ENCODE measurements around the gene JPT1. TPM values are rescaled to one million over a fixed set of nuclear protein-coding genes. Genes with fewer than 3 reads are reported as not detected.

Gene JPT1
- total RNA-seq, 4 donors from 2014 or later, result 3.6 to 46.8 (median 11.6) TPM

DNA sequence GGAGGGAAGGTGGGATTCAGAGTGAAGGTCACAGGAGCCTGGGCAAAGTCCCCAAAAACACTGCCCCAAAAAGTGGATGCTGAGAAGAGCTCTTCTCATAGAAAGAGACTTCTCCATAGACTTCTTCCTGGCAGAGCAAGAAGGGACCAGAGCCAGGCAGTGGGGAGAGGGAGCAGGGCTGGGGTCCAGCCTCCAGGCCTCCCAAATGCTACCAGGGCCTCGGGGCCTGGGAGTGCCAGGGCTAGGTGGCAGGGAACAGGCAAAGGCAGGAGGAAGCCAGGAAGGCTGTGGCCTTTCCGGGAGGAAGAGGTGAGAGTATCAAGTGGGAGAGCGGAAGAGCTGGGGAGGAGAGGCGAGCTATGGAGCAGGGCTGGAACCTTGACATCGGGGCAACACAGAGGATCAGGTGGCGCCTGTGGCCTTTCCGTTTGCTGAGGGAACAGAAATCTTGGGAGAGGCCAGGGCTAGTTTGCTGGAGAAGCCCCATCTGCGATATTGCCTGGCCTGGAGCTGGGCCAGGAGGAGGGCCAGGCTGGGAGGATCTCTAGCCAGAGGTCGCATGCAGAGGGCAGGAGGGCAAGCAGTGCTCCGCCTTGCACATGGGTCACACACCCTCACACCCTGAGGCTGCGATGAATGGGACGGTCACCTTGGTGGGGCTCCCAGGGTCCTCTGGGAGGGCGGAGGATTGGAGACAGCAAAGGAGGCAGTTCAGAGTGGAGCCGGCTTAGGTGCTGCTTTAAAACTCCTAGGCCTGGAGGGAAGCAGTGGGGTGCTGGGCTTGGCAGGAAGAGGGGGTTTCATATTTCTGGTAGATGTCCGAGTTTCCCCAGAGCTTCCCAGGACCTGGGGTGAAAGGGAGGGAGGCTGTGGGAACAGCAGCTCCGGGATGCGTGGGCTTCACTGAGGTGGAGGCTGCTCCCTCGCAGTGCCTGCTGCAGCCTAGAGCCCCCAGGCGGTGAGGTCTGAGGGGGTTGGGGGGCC, 63.1 kb downstream of the JPT1 start:
- H3K4me1 ChIP-seq, result peaks cover 0 to 7% of the 10 kb centered on the region in 2 donors
- no peaks in the 10 kb centered on the region for H3K27me3 ChIP-seq
- intact Hi-C loops (cut with DNase I; ENCODE audit: low total_unique reads), result no loop called here

DNA sequence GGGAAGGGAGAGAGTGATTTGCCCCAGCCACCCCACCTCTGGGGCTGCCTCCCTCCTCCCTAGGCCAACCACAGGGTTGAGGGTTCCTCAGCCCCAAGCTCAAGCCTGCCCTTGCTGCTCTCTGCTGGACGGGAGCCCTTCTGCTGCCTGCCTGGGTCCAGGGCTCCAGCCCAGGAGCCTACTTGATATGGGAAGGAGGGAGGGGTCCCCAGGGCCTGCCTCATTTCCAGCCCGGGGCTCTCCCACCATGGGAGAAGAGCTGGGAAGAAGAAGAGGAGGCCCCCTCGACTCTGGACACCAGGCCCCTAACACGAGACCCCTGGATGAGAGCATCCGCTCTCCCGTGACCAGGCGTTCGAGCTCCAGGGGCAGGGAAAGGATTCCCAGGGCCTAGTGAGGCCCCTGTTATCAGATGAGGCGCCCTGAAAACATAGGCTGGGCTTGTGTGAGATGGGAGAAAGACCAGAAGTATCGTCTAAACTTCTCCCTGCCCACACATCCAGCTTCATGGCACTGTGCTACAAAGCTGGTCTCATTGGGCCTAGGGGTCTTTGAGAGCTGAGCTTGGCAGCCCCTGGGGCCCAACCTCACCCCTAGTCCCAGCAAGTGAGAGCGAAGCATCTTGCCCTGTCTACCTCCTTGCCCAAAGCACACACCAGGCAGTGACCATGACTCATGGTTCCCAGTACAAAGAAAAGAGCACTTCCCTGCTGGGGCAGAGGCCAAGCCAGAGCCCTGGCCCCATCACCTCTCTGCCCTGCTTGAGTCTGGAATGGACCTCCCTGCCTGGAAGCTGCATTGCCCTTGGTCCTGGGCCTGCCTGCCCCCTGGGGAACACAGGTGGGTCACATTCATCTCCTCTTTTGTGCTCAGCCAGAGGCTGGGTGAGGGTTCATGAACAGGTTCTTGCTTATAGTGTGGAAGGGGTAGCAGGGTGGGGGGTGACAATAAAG, 65.6 kb downstream of the JPT1 start:
- peak overlapping the region; percentile 42 to 51 for H3K4me3 ChIP-seq
- H3K27me3 ChIP-seq, result no peaks in the 10 kb centered on the region
- H3K36me3 ChIP-seq, result no peaks in the 10 kb centered on the region
- intact Hi-C loops (cut with DNase I; ENCODE audit: low total_unique reads), result no loop called here
- H3K9me3 ChIP-seq, result no peaks in the 10 kb centered on the region
- TF ChIP-seq, protein P1, sequence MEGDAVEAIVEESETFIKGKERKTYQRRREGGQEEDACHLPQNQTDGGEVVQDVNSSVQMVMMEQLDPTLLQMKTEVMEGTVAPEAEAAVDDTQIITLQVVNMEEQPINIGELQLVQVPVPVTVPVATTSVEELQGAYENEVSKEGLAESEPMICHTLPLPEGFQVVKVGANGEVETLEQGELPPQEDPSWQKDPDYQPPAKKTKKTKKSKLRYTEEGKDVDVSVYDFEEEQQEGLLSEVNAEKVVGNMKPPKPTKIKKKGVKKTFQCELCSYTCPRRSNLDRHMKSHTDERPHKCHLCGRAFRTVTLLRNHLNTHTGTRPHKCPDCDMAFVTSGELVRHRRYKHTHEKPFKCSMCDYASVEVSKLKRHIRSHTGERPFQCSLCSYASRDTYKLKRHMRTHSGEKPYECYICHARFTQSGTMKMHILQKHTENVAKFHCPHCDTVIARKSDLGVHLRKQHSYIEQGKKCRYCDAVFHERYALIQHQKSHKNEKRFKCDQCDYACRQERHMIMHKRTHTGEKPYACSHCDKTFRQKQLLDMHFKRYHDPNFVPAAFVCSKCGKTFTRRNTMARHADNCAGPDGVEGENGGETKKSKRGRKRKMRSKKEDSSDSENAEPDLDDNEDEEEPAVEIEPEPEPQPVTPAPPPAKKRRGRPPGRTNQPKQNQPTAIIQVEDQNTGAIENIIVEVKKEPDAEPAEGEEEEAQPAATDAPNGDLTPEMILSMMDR (IDR thresholded peaks at IDR 0.05), result no peak
- TF ChIP-seq POLR2A (IDR thresholded peaks at IDR 0.05), result no peak
- peak in 1 of 2 donors; percentile 47 for DNase-seq
- H3K4me1 ChIP-seq, result peaks cover 0 to 7% of the 10 kb centered on the region in 2 donors
- H3K27ac ChIP-seq, result peak overlapping the region; percentile 79 to 91

More for the DNA sequence above, 63.1 kb downstream of the JPT1 start:
- Histone ChIP-seq H3K27ac (peak overlapping the region; percentile 53 to 66), H3K36me3 (no peaks in the 10 kb centered on the region), H3K4me3 (no peak overlapping the region), H3K9me3 (no peaks in the 10 kb centered on the region)
- TF ChIP-seq, protein P1 (IDR thresholded peaks at IDR 0.05), result no peak
- no peak for TF ChIP-seq POLR2A (IDR thresholded peaks at IDR 0.05)
- DNase-seq, result peak in 1 of 2 donors; percentile 47

DNA sequence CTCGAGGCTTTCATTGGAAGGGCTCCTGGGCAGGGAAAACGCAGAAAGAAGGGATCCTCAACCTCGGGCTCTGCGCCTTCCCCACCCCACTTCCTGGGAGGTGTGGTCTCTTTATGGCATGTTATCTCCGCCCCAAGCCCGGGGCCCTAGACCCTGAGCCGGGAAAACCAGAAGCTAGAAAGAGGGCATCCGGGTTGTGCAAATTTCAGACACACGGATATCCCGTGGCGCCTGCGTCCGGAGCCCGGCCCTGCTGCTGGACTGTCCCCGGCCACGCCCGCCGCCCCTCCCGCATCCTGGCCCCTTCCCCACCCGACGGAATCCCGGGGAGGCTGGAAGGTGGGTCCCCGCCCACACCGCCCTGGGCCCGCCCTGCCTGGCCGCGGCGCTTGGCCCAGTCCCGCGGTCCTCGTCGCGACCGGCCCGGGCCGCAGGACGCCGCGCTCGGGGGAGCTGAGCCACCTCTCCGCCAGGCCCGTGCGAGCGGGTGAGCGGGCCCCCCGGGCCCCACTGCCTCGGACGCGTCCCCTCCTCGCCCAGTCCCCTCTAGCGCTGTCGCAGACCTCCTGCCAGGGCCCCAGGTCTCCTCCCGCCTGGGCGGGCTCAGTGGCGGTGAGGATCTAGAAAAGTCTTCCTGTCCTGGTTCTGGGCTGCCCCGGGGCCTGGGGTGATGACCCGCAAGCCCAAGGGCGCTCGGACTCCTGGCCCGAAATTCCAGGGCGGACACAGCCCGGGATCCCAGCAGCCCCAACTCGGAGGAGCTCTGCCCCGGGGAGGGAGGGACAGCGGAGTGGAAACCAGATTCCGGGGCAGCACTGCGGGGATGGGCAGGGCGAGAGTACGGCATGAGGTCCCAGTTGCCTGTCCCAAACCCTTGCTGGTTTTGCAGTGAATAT, 66.5 kb downstream of the JPT1 start, which contains the start of gene SLC16A5:
Gene SLC16A5 (plus strand): TSS at position 397 of the 896 bp plus-strand sequence. CDS start 5,683 bp downstream, outside the sequence.
- DNase-seq, result peak; percentile 90 to 91

GRCh38 chr17:75087182-75087557, 67.1 kb downstream of the JPT1 start:
- Histone ChIP-seq H3K9me3 (no peaks in the 10 kb centered on the region), H3K4me1 (peaks cover 0 to 7% of the 10 kb centered on the region in 2 donors), H3K36me3 (no peaks in the 10 kb centered on the region), H3K27ac (peak overlapping the region; percentile 79 to 91), H3K27me3 (no peaks in the 10 kb centered on the region), H3K4me3 (peak overlapping the region; percentile 42 to 51)
- no peak for TF ChIP-seq POLR2A (IDR thresholded peaks at IDR 0.05)
- TF ChIP-seq, protein P1 (IDR thresholded peaks at IDR 0.05), result no peak
- intact Hi-C loops (cut with DNase I; ENCODE audit: low total_unique reads), result no loop called here
- DNase-seq, result no peak

More for the DNA sequence above, 66.5 kb downstream of the JPT1 start, which contains the start of gene SLC16A5:
- Histone ChIP-seq H3K27ac (peak within 1 kb of the TSS; percentile 79 to 91), H3K4me3 (peak within 1 kb of the TSS; percentile 42 to 51), H3K36me3 (no peaks in the 10 kb centered on the region), H3K4me1 (peaks cover 0 to 7% of the 10 kb centered on the region in 2 donors), H3K9me3 (no peaks in the 10 kb centered on the region), H3K27me3 (no peaks in the 10 kb centered on the region)
- intact Hi-C loops (cut with DNase I; ENCODE audit: low total_unique reads), result no loop called here
- TF ChIP-seq POLR2A (IDR thresholded peaks at IDR 0.05), result peak in 1 of 2 donors; percentile 64
- TF ChIP-seq, protein P1 (IDR thresholded peaks at IDR 0.05), result no peak
